Kidney (tissue), 14 donors: Measurements from ENCODE around the gene SMYD3. TPM values are rescaled to one million over a fixed set of nuclear protein-coding genes. Genes with fewer than 3 reads are reported as not detected.

Experiments
- DNase-seq, 5 donors: peaks; one replicate each; pipeline ENCODE4 v3.0.0-alpha.2; 2013 to 2020
- FAIRE-seq: peaks from 2 replicates; lab custom pipeline; 2012; peaks lifted over from hg19 to GRCh38; lab: Jason Lieb, UNC
- H3K27ac ChIP-seq, 2 donors: one replicate each; pipeline ENCODE4 v1.7.0; 2013; ENCODE audit warnings: low read depth in 2 of 2, low read length in 2 of 2, inconsistent platforms in 1 of 2
- H3K27me3 ChIP-seq: one replicate; pipeline ENCODE4 v1.7.1; 2013; ENCODE audit warnings: low read length, inconsistent platforms; ENCODE audit not compliant: control insufficient read depth, insufficient read depth
- H3K36me3 ChIP-seq, 3 donors: one replicate each; pipeline versions ENCODE4 v1.7.0 to v1.7.1; 2013; ENCODE audit warnings: low read length in 3 of 3, control low read depth in 1 of 3, inconsistent platforms in 1 of 3; ENCODE audit not compliant: insufficient read depth in 3 of 3, control insufficient read depth in 2 of 3
- H3K4me1 ChIP-seq, 3 donors: one replicate each; pipeline versions ENCODE4 v1.7.0 to v1.7.1; 2013; ENCODE audit warnings: low read length in 3 of 3, inconsistent platforms in 1 of 3, low read depth in 1 of 3; ENCODE audit not compliant: control insufficient read depth in 2 of 3, insufficient read depth in 2 of 3
- H3K4me3 ChIP-seq, 3 donors: one replicate each; pipeline versions ENCODE4 v1.7.0 to v1.8.1; 2013; ENCODE audit warnings: low read length in 3 of 3, control low read depth in 1 of 3, inconsistent platforms in 1 of 3
- H3K9ac ChIP-seq, 3 donors: one replicate each; pipeline versions ENCODE4 v1.7.0 to v1.7.1; 2013; ENCODE audit warnings: low read length in 3 of 3, control low read depth in 1 of 3, inconsistent platforms in 1 of 3
- H3K9me3 ChIP-seq, 3 donors: one replicate each; pipeline versions ENCODE4 v1.7.0 to v1.7.1; 2013; ENCODE audit warnings: low read length in 3 of 3, control low read depth in 1 of 3, inconsistent platforms in 1 of 3; ENCODE audit not compliant: control insufficient read depth in 2 of 3, insufficient read depth in 1 of 3
- intact Hi-C: fragments of 100-400 bp; cut with DNase I; formaldehyde crosslinking; loops from one replicate; pipeline ENCODE4 v1.11.1; 2022
- polyA plus RNA-seq: library from polyadenylated mRNA; stranded (reverse); fragments of 350-450 nt; fragmentation: Illumina TruSeq; extraction: RNeasy Lipid Tissue Mini Kit (QIAGEN cat#74804); gene quantifications from one replicate; pipeline ENCODE4 v1.2.3, GENCODE V29; 2014; ENCODE audit warnings: low read depth, low replicate concordance; ENCODE audit not compliant: insufficient read depth
- total RNA-seq: library from RNA; stranded (reverse); fragmentation: NEBNext Ultra II Directional; extraction: Animal tissue kit (Norgen Biotek cat#: 25700); gene quantifications from one replicate; pipeline ENCODE4 v1.2.1, GENCODE V29; 2021
- TF ChIP-seq, protein P1 (sequence below): IDR thresholded peaks from 3 replicates; pipeline ENCODE4 v1.5.1; 2012; ENCODE audit warnings: mild to moderate bottlenecking, moderate library complexity, borderline replicate concordance; ENCODE audit not compliant: insufficient read depth; ENCODE audit errors: extremely low read depth
- donor health status: control.
- donor health status: control.
- donor health status: control.
- donor health status: control.
- donor health status: control.
- donor health status: DM: yes; HTN: yes; CAD: no.
- donor health status: Normal renal cell carcinoma (clear cell type).

Gene SMYD3
- total and polyA plus RNA-seq, 2 donors from 2014 or later = 23.3 to 23.9 TPM

DNA sequence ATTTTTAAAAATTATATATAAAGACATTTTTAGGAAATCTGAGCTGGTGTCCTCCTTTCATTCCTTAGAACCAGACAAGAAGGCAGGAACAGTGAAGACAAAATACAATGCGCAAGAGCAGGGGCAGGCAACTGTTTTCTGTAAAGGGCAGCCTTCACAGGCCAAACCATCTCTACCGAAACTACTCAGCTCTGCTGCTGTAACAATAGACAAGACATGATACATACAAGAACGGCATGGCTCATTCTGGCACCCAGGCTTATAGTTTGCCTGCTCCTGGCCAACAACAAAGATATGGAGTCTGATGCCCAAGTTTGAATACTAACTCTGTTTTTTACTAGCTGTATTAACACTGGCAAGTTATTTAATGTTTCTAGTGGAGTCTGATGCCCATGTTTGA lies 232.0 kb downstream of the SMYD3 start:
- Histone ChIP-seq H3K9ac (no peak overlapping the region), H3K36me3 (no peaks in the 10 kb centered on the region), H3K9me3 (no peaks in the 10 kb centered on the region), H3K27me3 (no peaks in the 10 kb centered on the region), H3K4me3 (no peak overlapping the region), H3K4me1 (no peaks in the 10 kb centered on the region), H3K27ac (no peak overlapping the region)
- no peak for FAIRE-seq
- TF ChIP-seq, protein P1, sequence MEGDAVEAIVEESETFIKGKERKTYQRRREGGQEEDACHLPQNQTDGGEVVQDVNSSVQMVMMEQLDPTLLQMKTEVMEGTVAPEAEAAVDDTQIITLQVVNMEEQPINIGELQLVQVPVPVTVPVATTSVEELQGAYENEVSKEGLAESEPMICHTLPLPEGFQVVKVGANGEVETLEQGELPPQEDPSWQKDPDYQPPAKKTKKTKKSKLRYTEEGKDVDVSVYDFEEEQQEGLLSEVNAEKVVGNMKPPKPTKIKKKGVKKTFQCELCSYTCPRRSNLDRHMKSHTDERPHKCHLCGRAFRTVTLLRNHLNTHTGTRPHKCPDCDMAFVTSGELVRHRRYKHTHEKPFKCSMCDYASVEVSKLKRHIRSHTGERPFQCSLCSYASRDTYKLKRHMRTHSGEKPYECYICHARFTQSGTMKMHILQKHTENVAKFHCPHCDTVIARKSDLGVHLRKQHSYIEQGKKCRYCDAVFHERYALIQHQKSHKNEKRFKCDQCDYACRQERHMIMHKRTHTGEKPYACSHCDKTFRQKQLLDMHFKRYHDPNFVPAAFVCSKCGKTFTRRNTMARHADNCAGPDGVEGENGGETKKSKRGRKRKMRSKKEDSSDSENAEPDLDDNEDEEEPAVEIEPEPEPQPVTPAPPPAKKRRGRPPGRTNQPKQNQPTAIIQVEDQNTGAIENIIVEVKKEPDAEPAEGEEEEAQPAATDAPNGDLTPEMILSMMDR = no peak
- DNase-seq = no peak
- intact Hi-C loops = no loop called here

DNA sequence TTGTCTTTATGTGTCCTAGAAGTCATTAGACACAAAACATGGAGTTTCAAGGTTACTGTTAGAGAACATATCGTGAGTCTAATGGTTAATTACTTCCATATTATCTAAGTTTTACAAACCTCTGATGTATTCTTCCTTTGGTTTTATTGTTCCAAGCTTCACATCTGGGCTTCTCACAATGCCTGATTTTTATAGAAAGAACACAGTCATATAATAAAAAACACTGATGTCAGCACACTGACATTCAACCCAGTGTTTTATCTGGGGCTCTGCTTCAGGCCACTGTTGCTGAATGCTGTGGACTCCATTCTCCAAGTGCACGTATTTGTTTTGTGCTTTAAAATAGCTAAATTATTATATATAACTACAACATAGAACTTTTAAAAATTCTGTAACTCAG lies 232.9 kb downstream of the SMYD3 start:
- intact Hi-C loops = no loop called here
- Histone ChIP-seq H3K27ac (no peak overlapping the region), H3K36me3 (no peaks in the 10 kb centered on the region), H3K4me3 (no peak overlapping the region), H3K9ac (no peak overlapping the region), H3K27me3 (no peaks in the 10 kb centered on the region), H3K9me3 (no peaks in the 10 kb centered on the region), H3K4me1 (no peaks in the 10 kb centered on the region)
- DNase-seq (no peak), FAIRE-seq (no peak)
- TF ChIP-seq, protein P1 = no peak

DNA sequence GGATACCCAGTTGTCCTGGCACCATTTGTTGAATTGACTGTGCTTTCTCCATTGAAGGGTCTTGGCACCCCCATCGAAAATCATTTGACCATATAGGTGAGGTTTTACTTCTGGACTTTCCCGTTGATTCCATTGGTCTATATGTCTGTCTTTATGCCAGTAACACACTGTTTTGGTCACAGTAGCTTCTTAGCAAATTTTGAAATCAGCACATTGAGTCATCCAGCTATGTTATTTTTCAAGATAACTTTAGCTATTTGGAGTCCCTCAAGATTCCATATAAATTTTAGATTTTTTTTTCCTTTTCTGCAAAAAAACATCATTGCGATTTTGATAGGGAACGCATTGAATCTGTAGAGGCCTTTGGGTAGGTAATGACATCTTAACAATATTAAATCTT lies 235.6 kb downstream of the SMYD3 start:
- Histone ChIP-seq H3K36me3 (no peaks in the 10 kb centered on the region), H3K9me3 (no peaks in the 10 kb centered on the region), H3K27ac (no peak overlapping the region), H3K4me1 (no peaks in the 10 kb centered on the region), H3K4me3 (no peak overlapping the region), H3K27me3 (no peaks in the 10 kb centered on the region), H3K9ac (no peak overlapping the region)
- FAIRE-seq (no peak), DNase-seq (no peak)
- intact Hi-C loops = no loop called here
- TF ChIP-seq, protein P1 = no peak

DNA sequence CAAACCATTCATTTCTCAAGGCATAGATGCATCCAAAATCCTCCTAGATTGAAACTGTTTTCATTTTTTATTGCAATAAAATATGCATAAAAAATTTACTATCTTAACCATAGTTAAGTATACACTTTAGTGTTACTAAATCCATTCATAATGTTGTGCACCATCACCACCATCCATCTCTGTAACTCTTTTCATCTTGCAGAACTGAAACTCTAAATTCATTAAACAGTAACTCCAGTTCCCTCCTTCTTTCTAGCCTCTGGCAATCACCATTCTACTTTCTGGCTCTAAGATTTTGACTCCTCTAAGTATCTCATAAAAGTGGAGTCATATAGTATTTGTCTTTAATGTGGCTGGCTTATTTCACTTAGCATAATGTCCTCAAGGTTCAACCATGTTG lies 236.8 kb downstream of the SMYD3 start:
- H3K36me3 ChIP-seq = no peaks in the 10 kb centered on the region
- H3K9me3 ChIP-seq = no peaks in the 10 kb centered on the region
- TF ChIP-seq, protein P1 = no peak
- no peaks in the 10 kb centered on the region for H3K4me1 ChIP-seq
- no peak overlapping the region for H3K27ac ChIP-seq
- no peak overlapping the region for H3K9ac ChIP-seq
- intact Hi-C loops = no loop called here
- no peak for FAIRE-seq
- H3K27me3 ChIP-seq = no peaks in the 10 kb centered on the region
- H3K4me3 ChIP-seq = no peak overlapping the region
- DNase-seq = no peak
